Heart right ventricle (tissue), 16 donors: ENCODE results near the gene PDE7B. TPM values are rescaled to one million over a fixed set of nuclear protein-coding genes. Genes with fewer than 3 reads are reported as not detected.

Experiments used
- ATAC-seq, 8 donors: fragments of 200-7000 bp; cut with Tn5 transposase; one replicate each; pipeline ENCODE4 v1.9.1; 2020; ENCODE audit warnings: mild to moderate bottlenecking in 8 of 8, moderate library complexity in 8 of 8, moderate number of reproducible peaks in 1 of 8
- DNase-seq, 2 donors: peaks; one replicate each; pipeline ENCODE4 v3.0.0-alpha.2; 2020
- H3K27ac ChIP-seq, 10 donors: fragments of 200-600 bp; sonication (generic) in 2 of 10; one replicate each; pipeline versions ENCODE4 v1.5.0 to v1.8.0; 2020 to 2022; ENCODE audit warnings: mild to moderate bottlenecking in 3 of 10
- H3K27me3 ChIP-seq, 7 donors: fragments of 200-600 bp; one replicate each; pipeline ENCODE4 v1.8.0; 2021 to 2022; ENCODE audit warnings: mild to moderate bottlenecking in 2 of 7
- H3K36me3 ChIP-seq, 9 donors: fragments of 200-600 bp; sonication (generic) in 1 of 9; one replicate each; pipeline versions ENCODE4 v1.5.0 to v1.8.0; 2020 to 2022; ENCODE audit warnings: mild to moderate bottlenecking in 2 of 9
- H3K4me1 ChIP-seq, 9 donors: fragments of 200-600 bp; sonication (generic) in 1 of 9; one replicate each; pipeline versions ENCODE4 v1.5.0 to v1.8.0; 2020 to 2022; ENCODE audit warnings: mild to moderate bottlenecking in 4 of 9
- H3K4me3 ChIP-seq, 10 donors: fragments of 200-600 bp; sonication (generic) in 2 of 10; one replicate each; pipeline versions ENCODE4 v1.5.0 to v1.8.0; 2020 to 2022; ENCODE audit warnings: mild to moderate bottlenecking in 7 of 10, moderate library complexity in 2 of 10
- H3K9me3 ChIP-seq, 11 donors: fragments of 200-600 bp in 10 of 11; sonication (generic) in 2 of 11; one replicate each; pipeline versions ENCODE4 v1.5.0 to v1.8.0; 2013 to 2022; ENCODE audit warnings: mild to moderate bottlenecking in 2 of 11, control low read depth in 1 of 11, moderate library complexity in 1 of 11
- WGBS, 2 donors: extraction: QIAGEN DNeasy Blood & Tissue Kit; methylation state at CpG; one replicate each; pipeline ENCODE4 v1.1.7; 2013; ENCODE audit warnings: inconsistent platforms in 1 of 2; 5-methylcytosine and 5-hydroxymethylcytosine counted together
- intact Hi-C, 10 donors: fragments of 100-400 bp; cut with DNase I; formaldehyde crosslinking; loops; one replicate each; pipeline versions ENCODE4 v1.11.1 to v1.14.2; 2022
- polyA plus RNA-seq, 2 donors: library from polyadenylated mRNA; stranded (reverse); fragments of 200-250 nt; gene quantifications; one replicate each; pipeline ENCODE4 v1.2.3, GENCODE V29; 2013
- total RNA-seq, 10 donors: library from RNA; stranded (reverse); fragmentation: NEBNext Ultra II Directional in 3 of 10; extraction: Animal tissue kit (Norgen Biotek cat#: 25700) in 3 of 10; gene quantifications; one replicate each; pipeline versions ENCODE4 v1.2.1 to v1.2.4, GENCODE V29; 2021 to 2023
- TF ChIP-seq, protein P1 (sequence below), 9 donors: fragments of 200-600 bp; sonication (generic) in 2 of 9; IDR thresholded peaks; one replicate each; pipeline versions ENCODE4 v1.5.0 to v1.8.0; 2021 to 2022; ENCODE audit warnings: antibody characterized with exemption in 9 of 9, mild to moderate bottlenecking in 5 of 9, moderate library complexity in 1 of 9
- donor health status: Arrhythmogenic right ventricular cardiomyopathy.
- donor health status: ischemic (EF 13 %, LVEDD 7.1; RV severe dilation, severe dysfunction).
- donor health status: healthy with polysubstance abuse.
- donor health status: DM: no; HTN: yes; CAD: no.
- donor health status: DM: no; HTN: no; CAD: no.
- donor health status: ischemic (EF 25% LVEDD 6.9; RV normal size, moderate dysfunction).
- donor health status: ischemic (EF 25% LVEDD 5.7; RV mildly dilated, moderate dysfunction).
- donor health status: healthy.
- donor health status: DM: yes; HTN: yes; CAD: no.
- donor health status: Ischemic cardiomyopathy.
- donor health status: ischemic (EF 35%, LVEDD 5.7; RV mildly dilated, moderate dysfunction).
- donor health status: nonischemic (EF 11% LVEDD 7.7; RV severe dilation, severe dysfunction).
- donor health status: DM: yes; HTN: yes; CAD: no.
- donor health status: PGD.
- donor health status: ischemic (EF 29% LVEDD 5.4; RV normal size, mild dysfunction).
- donor health status: nonischemic (EF 23%, LVEDD 6.1; RV moderate dilation, normal function).

The PDE7B gene
- total and polyA plus RNA-seq, 12 donors, result 3.7 to 19.6 (median 10.8) TPM

DNA sequence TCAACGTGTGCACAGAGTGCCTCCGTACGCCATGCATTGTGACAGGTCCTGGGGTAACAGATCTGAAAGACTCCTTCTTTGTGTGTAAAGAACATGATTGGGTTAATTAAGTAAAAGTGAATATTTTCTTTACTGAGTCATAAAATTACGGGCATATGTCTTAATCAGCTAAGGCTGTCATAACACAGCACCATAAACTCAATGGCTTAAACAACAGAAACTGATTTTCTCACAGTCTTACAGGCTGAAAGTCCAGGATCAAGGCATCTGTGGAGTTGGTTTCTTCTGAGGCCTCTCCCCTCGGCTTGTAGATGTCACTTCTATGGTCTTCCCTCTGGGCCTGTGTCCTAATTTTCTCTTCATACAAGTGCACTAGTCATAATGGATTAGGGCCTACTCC is 221.7 kb downstream of the PDE7B start:
- TF ChIP-seq, protein P1, sequence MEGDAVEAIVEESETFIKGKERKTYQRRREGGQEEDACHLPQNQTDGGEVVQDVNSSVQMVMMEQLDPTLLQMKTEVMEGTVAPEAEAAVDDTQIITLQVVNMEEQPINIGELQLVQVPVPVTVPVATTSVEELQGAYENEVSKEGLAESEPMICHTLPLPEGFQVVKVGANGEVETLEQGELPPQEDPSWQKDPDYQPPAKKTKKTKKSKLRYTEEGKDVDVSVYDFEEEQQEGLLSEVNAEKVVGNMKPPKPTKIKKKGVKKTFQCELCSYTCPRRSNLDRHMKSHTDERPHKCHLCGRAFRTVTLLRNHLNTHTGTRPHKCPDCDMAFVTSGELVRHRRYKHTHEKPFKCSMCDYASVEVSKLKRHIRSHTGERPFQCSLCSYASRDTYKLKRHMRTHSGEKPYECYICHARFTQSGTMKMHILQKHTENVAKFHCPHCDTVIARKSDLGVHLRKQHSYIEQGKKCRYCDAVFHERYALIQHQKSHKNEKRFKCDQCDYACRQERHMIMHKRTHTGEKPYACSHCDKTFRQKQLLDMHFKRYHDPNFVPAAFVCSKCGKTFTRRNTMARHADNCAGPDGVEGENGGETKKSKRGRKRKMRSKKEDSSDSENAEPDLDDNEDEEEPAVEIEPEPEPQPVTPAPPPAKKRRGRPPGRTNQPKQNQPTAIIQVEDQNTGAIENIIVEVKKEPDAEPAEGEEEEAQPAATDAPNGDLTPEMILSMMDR (IDR thresholded peaks at IDR 0.05), result no peak
- ATAC-seq, result no peak
- no peak overlapping the region for H3K4me3 ChIP-seq
- DNase-seq, result no peak
- peaks cover 0 to 44% (median 21%) of the 10 kb centered on the region in 9 donors for H3K4me1 ChIP-seq
- H3K27me3 ChIP-seq, result no peaks in the 10 kb centered on the region
- intact Hi-C loops, result no loop called here
- no peaks in the 10 kb centered on the region for H3K36me3 ChIP-seq
- H3K9me3 ChIP-seq, result peaks cover 0 to 5% (median 0%) of the 10 kb centered on the region in 11 donors
- H3K27ac ChIP-seq, result peak overlapping the region in 8 of 10 donors; percentile 9 to 75 (median 37)
- WGBS, 2 donors, result 64 to 78% methylated on average over 5 of the region's 5 CpGs

DNA sequence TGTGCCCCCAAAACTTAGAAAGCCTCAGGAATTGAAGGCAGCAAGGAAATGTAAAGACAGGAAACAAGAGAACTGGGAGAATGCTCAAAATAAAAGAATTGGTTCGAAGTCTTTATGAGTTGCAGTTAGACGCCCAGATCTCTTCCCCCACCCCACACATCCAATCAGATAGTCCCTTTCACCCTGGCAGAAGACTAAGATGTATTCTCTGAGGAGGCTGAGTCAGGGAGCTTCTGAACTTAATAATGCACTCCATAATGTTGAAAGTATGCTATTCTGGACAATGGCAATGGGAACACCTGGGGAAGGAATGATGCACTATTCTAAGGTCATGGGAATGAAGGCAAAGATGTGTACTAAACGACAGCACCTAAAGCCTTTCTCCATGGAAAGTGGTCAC is 225.0 kb downstream of the PDE7B start:
- Histone ChIP-seq H3K9me3 (peaks cover 0 to 5% (median 0%) of the 10 kb centered on the region in 11 donors), H3K36me3 (no peaks in the 10 kb centered on the region), H3K27ac (peak overlapping the region in 1 of 10 donors; percentile 77), H3K27me3 (no peaks in the 10 kb centered on the region), H3K4me3 (no peak overlapping the region), H3K4me1 (peaks cover 0 to 53% (median 22%) of the 10 kb centered on the region in 9 donors)
- WGBS, 2 donors, result 76 to 86% methylated on average over 3 of the region's 3 CpGs
- no peak for ATAC-seq
- TF ChIP-seq, protein P1 (IDR thresholded peaks at IDR 0.05), result no peak
- DNase-seq, result no peak
- intact Hi-C loops, result no loop called here

DNA sequence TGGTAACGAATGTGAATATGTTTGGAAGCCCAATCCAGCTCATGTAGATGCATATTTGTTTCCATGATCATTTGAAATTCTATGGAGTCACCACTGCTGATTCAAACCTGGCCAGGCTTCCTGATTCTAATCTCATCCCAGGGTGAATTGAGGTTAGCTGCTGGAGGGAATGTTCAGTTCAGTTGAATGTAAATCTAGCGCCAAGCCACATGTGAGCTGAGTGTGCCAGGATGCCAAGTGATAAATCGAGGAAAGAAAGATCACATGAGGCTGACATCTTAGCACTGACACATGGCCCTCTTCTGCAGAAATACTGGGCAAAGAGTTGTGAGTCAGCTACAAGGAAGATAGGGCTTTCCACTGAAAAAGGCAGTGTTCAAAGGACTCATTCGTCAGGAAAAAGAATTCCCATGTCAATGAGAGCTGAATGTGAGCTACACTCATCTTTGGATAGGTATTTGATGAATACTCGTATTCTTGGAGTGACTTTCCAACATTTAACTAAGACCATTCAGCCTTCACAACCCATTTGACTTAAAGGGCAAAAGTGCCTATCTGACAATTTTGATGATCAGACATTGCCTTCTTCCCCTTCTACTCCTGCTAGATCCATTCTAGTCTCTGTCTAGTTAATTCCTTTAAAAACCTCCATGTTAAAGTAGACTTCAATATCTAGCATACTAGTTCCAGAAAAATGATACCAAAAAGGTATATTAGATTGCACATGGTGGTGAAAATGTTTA is 226.5 kb downstream of the PDE7B start:
- no peaks in the 10 kb centered on the region for H3K27me3 ChIP-seq
- WGBS, 2 donors, result 35 to 65% methylated on average over 5 of the region's 5 CpGs
- peak overlapping the region; percentile 10 to 77 (median 54) for H3K27ac ChIP-seq
- intact Hi-C loops, result no loop called here
- peak in 1 of 2 donors; percentile 14 for DNase-seq
- no peaks in the 10 kb centered on the region for H3K36me3 ChIP-seq
- peaks cover 0 to 53% (median 22%) of the 10 kb centered on the region in 9 donors for H3K4me1 ChIP-seq
- peaks cover 0 to 5% (median 0%) of the 10 kb centered on the region in 11 donors for H3K9me3 ChIP-seq
- TF ChIP-seq, protein P1 (IDR thresholded peaks at IDR 0.05), result no peak
- no peak overlapping the region for H3K4me3 ChIP-seq
- ATAC-seq, result peak in 5 of 8 donors; percentile 17 to 84 (median 48)

DNA sequence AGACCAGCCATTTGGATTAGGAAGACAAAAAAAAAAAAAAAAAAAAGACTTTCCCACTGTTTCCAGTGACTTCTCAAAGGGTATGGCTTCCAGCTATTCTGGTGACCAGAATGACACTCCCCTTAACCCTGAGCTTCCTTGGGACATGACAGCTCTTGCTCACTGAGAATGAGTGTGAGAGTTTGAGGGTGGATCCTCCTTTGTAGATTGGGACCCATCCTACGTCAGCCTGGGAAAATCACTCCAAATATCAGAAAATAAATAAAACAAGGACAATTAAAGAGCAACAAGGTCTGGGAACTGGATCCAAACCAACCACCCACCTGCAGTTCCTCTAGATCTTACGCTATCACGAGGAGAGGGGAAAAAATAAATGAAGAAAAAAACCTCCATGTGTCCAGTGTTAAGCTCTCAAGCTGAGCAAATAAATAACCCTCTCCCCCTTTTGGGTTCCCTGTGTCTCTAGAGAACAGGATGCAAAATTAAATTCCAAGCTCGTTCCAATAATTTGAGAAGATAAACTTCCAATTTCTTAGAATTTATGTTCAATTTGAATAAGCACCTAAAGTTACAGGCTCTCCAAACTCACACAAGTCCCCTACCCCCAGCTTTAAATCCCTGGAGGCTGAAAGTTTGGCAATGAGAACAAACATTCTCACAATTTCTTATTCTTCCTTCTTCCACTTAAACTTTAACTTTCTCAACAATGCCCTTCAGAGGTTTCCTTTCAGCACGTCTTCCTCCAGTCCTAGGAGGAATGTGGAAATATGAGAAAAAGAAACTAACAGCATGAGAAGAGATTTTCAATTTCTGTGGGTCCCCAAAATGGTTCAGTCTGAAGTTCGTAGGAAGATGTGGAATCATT is 228.4 kb downstream of the PDE7B start:
- H3K36me3 ChIP-seq, result no peaks in the 10 kb centered on the region
- no peak overlapping the region for H3K4me3 ChIP-seq
- ATAC-seq (peak; percentile 73 to 90 (median 79)), DNase-seq (peak in 1 of 2 donors; percentile 62)
- 53 to 62% methylated on average over 6 of the region's 6 CpGs for WGBS, 2 donors
- H3K4me1 ChIP-seq, result peaks cover 0 to 64% (median 22%) of the 10 kb centered on the region in 9 donors
- TF ChIP-seq, protein P1 (IDR thresholded peaks at IDR 0.05), result no peak
- intact Hi-C loops, result no loop called here
- H3K27ac ChIP-seq, result peak overlapping the region in 9 of 10 donors; percentile 18 to 77 (median 52)
- no peaks in the 10 kb centered on the region for H3K9me3 ChIP-seq
- no peaks in the 10 kb centered on the region for H3K27me3 ChIP-seq
